HCT116 (cell line): ENCODE results near the gene ANKHD1. TPM values are rescaled to one million over a fixed set of nuclear protein-coding genes. Genes with fewer than 3 reads are reported as not detected.

Experiments
- ATAC-seq: fragments of 200-7000 bp; cut with Tn5 transposase; 2 replicates; pipeline ENCODE4 v1.9.1; 2020; ENCODE audit warnings: mild to moderate bottlenecking, moderate library complexity
- BruUV-seq: library from RNA; stranded (reverse); fragments of 400-500 nt; replicated peaks from 2 replicates; lab custom pipeline; 2021; lab: Mats Ljungman, UMichigan
- CTCF ChIA-PET: fragments of 300-600 bp; sonication (Branson Sonifier 250); formaldehyde crosslinking; loops from one replicate; lab custom pipeline; 2021; ENCODE audit warnings: antibody characterized with exemption; lab: Charles Lee
- POLR2A ChIA-PET: fragments of 300-600, 350-600 bp; sonication (Branson Sonifier 250); formaldehyde crosslinking; loops from one replicate; lab custom pipeline; 2021; ENCODE audit warnings: antibody characterized with exemption; lab: Charles Lee
- RAD21 ChIA-PET, 2 experiments: fragments of 300-600 bp; sonication (Branson Sonifier 250); formaldehyde crosslinking; loops; one replicate each; lab custom pipeline; 2023; ENCODE audit warnings: low total read pairs in 2 of 2; ENCODE audit not compliant: uncharacterized antibody in 2 of 2, unreplicated experiment in 2 of 2, low non-redundant PET in 1 of 2; lab: Charles Lee
- DNase-seq: peaks from one replicate; pipeline ENCODE4 v3.0.0-alpha.2; 2010; ENCODE audit warnings: low read depth, low spot score
- H2AFZ ChIP-seq: fragments of 200-600 bp; shearing (Covaris generic), sonication (generic); 2 replicates; pipeline ENCODE4 v1.6.1; 2017; ENCODE audit warnings: low read depth, mixed run types, mixed read lengths, antibody characterized with exemption, low read length; ENCODE audit not compliant: poor library complexity, severe bottlenecking
- H3K27ac ChIP-seq: 2 replicates; pipeline ENCODE4 v1.5.1; 2012; ENCODE audit warnings: low read depth, low read length
- H3K27me3 ChIP-seq: fragments of 200-600 bp; sonication (generic); 2 replicates; pipeline ENCODE4 v1.6.1; 2016; ENCODE audit warnings: mixed run types, low read length, mixed read lengths; ENCODE audit not compliant: insufficient read depth
- H3K36me3 ChIP-seq, 2 experiments: fragments of 200-500 bp in 1 of 2; fragments of 200-600 bp in 1 of 2; sonication (Bioruptor generic) in 1 of 2; sonication (generic) in 1 of 2; 2 replicates each; pipeline versions ENCODE4 v1.5.1 to v1.6.1; 2014 to 2016; ENCODE audit warnings: low read length in 2 of 2, inconsistent platforms in 1 of 2, mixed read lengths in 1 of 2, mixed run types in 1 of 2; ENCODE audit not compliant: insufficient read depth in 2 of 2, control insufficient read depth in 1 of 2
- H3K4me1 ChIP-seq, 2 experiments: fragments of 200-600 bp in 1 of 2; sonication (generic) in 1 of 2; 2 replicates each; pipeline versions ENCODE4 v1.5.1 to v1.6.1; 2012 to 2017; ENCODE audit warnings: low read length in 2 of 2, inconsistent platforms in 1 of 2, mild to moderate bottlenecking in 1 of 2, mixed read lengths in 1 of 2, mixed run types in 1 of 2, moderate library complexity in 1 of 2; ENCODE audit not compliant: insufficient read depth in 2 of 2, control insufficient read depth in 1 of 2
- H3K4me2 ChIP-seq: fragments of 200-600 bp; sonication (generic); 2 replicates; pipeline ENCODE4 v1.6.1; 2017; ENCODE audit warnings: mixed run types, low read length, mixed read lengths
- H3K4me3 ChIP-seq, 2 experiments: fragments of 200-600 bp in 1 of 2; sonication (generic) in 1 of 2; replicated peaks in 1 of 2; 2 replicates each; pipeline ENCODE4 v1.5.1; 2011 to 2016; ENCODE audit warnings: low read length in 2 of 2, control low read depth in 1 of 2, low read depth in 1 of 2, mild to moderate bottlenecking in 1 of 2, mixed read lengths in 1 of 2, mixed run types in 1 of 2
- H3K79me2 ChIP-seq: fragments of 200-600 bp; sonication (generic); 2 replicates; pipeline ENCODE4 v1.6.1; 2017; ENCODE audit warnings: mild to moderate bottlenecking, mixed run types, low read length, moderate library complexity, mixed read lengths; ENCODE audit not compliant: insufficient read depth
- H3K9ac ChIP-seq: fragments of 200-600 bp; sonication (generic); 2 replicates; pipeline ENCODE4 v1.6.1; 2016; ENCODE audit warnings: low read length, mixed read lengths
- H3K9me2 ChIP-seq: fragments of 200-600 bp; sonication (generic), shearing (Covaris generic); 2 replicates; pipeline ENCODE4 v1.6.1; 2017; ENCODE audit warnings: mixed run types, mild to moderate bottlenecking, moderate library complexity; ENCODE audit not compliant: insufficient read depth
- H3K9me3 ChIP-seq, 2 experiments: fragments of 200-500 bp in 1 of 2; fragments of 200-600 bp in 1 of 2; sonication (Bioruptor generic) in 1 of 2; sonication (generic) in 1 of 2; 2 replicates each; pipeline ENCODE4 v1.6.1; 2014 to 2017; ENCODE audit warnings: low read length in 2 of 2, mixed read lengths in 2 of 2, inconsistent platforms in 1 of 2, low read depth in 1 of 2, mild to moderate bottlenecking in 1 of 2, mixed run types in 1 of 2, moderate library complexity in 1 of 2; ENCODE audit not compliant: control insufficient read depth in 1 of 2, insufficient read depth in 1 of 2
- H4K20me1 ChIP-seq: fragments of 200-600 bp; sonication (generic), shearing (Covaris generic); 2 replicates; pipeline ENCODE4 v1.6.1; 2017; ENCODE audit warnings: mixed run types, mild to moderate bottlenecking, moderate library complexity; ENCODE audit not compliant: insufficient read depth
- CEBPB ChIP-seq: IDR thresholded peaks from 2 replicates; pipeline ENCODE4 v1.6.1; 2012; ENCODE audit warnings: low read depth
- EGR1 ChIP-seq: IDR thresholded peaks from 2 replicates; pipeline ENCODE4 v1.6.1; 2012; ENCODE audit warnings: low read depth
- ELF1 ChIP-seq: IDR thresholded peaks from 2 replicates; pipeline ENCODE4 v1.6.1; 2012; ENCODE audit warnings: low read depth, borderline replicate concordance
- EZH2 ChIP-seq: fragments of 200-600 bp; sonication (generic); IDR thresholded peaks from 2 replicates; pipeline ENCODE4 v1.6.1; 2017; ENCODE audit warnings: antibody characterized with exemption, mixed run types
- EZH2phosphoT487 ChIP-seq: fragments of 200-600 bp; IDR thresholded peaks from 2 replicates; pipeline ENCODE4 v1.6.1; 2018; ENCODE audit warnings: antibody characterized with exemption, borderline replicate concordance
- FOSL1 ChIP-seq: IDR thresholded peaks from 2 replicates; pipeline ENCODE4 v1.6.1; 2012; ENCODE audit warnings: low read depth
- JUND ChIP-seq: IDR thresholded peaks from 2 replicates; pipeline ENCODE4 v1.6.1; 2012
- POLR2A ChIP-seq: IDR thresholded peaks from 2 replicates; pipeline ENCODE4 v1.7.0; 2011; ENCODE audit warnings: borderline replicate concordance; ENCODE audit not compliant: insufficient read depth, insufficient read length; ENCODE audit errors: extremely low read depth
- RAD21 ChIP-seq: IDR thresholded peaks from 2 replicates; pipeline ENCODE4 v1.6.1; 2012; ENCODE audit warnings: low read depth, mild to moderate bottlenecking
- SP1 ChIP-seq: IDR thresholded peaks from 2 replicates; pipeline ENCODE4 v1.6.1; 2012; ENCODE audit warnings: low read depth
- SRF ChIP-seq: IDR thresholded peaks from 2 replicates; pipeline ENCODE4 v1.6.1; 2012; ENCODE audit warnings: low read depth
- TCF7L2 ChIP-seq: IDR thresholded peaks from 2 replicates; pipeline ENCODE4 v1.7.0; 2011; ENCODE audit warnings: borderline replicate concordance, inconsistent platforms; ENCODE audit not compliant: insufficient read depth, insufficient read length; ENCODE audit errors: extremely low read depth
- YY1 ChIP-seq: IDR thresholded peaks from 2 replicates; pipeline ENCODE4 v1.6.1; 2011; ENCODE audit warnings: low read length, low read depth, moderate library complexity, mild to moderate bottlenecking; ENCODE audit not compliant: insufficient replicate concordance; ENCODE audit errors: extremely low read depth
- ZBTB33 ChIP-seq: IDR thresholded peaks from 2 replicates; pipeline ENCODE4 v1.6.1; 2011; ENCODE audit warnings: mild to moderate bottlenecking, low read length, moderate library complexity; ENCODE audit not compliant: insufficient replicate concordance; ENCODE audit errors: extremely low read depth
- ZNF274 ChIP-seq: fragments of 200-500 bp; sonication (Bioruptor generic); IDR thresholded peaks from 2 replicates; pipeline ENCODE4 v1.6.1; 2014; ENCODE audit warnings: mild to moderate bottlenecking, low read depth, low read length, inconsistent platforms
- intact Hi-C: fragments of 100-400 bp; cut with micrococcal nuclease; formaldehyde crosslinking; loops from 2 replicates; pipeline ENCODE4 v1.10.0; 2022
- total RNA-seq: library from RNA; stranded (reverse); gene quantifications from one replicate; pipeline ENCODE4 v1.2.1, GENCODE V29; 2021; ENCODE audit not compliant: unreplicated experiment
- TF ChIP-seq, protein P1 (sequence below): IDR thresholded peaks from 2 replicates; pipeline ENCODE4 v1.6.1; 2012

The ANKHD1 gene
- total RNA-seq, 1 experiment from 2014 or later, result 80.8 TPM

DNA sequence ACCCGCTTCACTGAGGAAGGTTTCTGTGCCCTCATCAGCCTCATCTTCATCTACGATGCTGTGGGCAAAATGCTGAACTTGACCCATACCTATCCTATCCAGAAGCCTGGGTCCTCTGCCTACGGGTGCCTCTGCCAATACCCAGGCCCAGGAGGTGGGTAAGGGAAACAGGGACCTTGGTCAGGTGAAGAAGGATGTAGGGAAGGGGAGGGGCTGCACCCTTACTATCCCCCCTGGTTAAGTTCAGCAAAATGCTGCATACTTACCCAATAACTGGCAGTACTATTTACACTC lies 37.2 kb upstream of the ANKHD1 start (continued):
- TF ChIP-seq RAD21, result no peak
- TF ChIP-seq, all 23 proteins: peak for 0

- DNase-seq (no peak), ATAC-seq (no peak)
- ChIA-PET POLR2A (interaction anchor here (1.3 kb wide), 1 partner anchor 19 kb away, joined by 4 read pairs; the partner anchor contains the start of gene HBEGF), RAD21 (no interaction called here), CTCF (interaction anchor here (1.1 to 2.6 kb wide), 3 partner anchors 8 to 122 kb away, joined by 3 to 28 read pairs (median 26); partner anchors contain the start of gene HBEGF)
- H3K4me2 ChIP-seq, result no peak overlapping the region
- H2AFZ ChIP-seq, result no peak overlapping the region
- H3K27ac ChIP-seq, result no peak overlapping the region
- H3K36me3 ChIP-seq, result no peaks in the 10 kb centered on the region
- H3K27me3 ChIP-seq, result no peaks in the 10 kb centered on the region
- H3K9me2 ChIP-seq, result no peaks in the 10 kb centered on the region
- no peak overlapping the region for H3K9ac ChIP-seq
- no peak overlapping the region for H3K4me3 ChIP-seq
- H3K4me1 ChIP-seq, result peaks cover 3 to 29% of the 10 kb centered on the region in 2 experiments; a peak in 3 of 4 replicates
- intact Hi-C loops, result no loop called here
- H3K79me2 ChIP-seq, result no peaks in the 10 kb centered on the region
- TF ChIP-seq JUND, result no peak
- TF ChIP-seq EZH2, result no peak
- no peak for TF ChIP-seq FOSL1
- TF ChIP-seq POLR2A, result no peak
- no peak for TF ChIP-seq SRF
- TF ChIP-seq ELF1, result no peak
- no peak for TF ChIP-seq SP1
- no peak for TF ChIP-seq CEBPB
- TF ChIP-seq, protein P1, sequence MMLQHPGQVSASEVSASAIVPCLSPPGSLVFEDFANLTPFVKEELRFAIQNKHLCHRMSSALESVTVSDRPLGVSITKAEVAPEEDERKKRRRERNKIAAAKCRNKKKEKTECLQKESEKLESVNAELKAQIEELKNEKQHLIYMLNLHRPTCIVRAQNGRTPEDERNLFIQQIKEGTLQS, result no peak
- no peak for TF ChIP-seq EZH2phosphoT487
- TF ChIP-seq TCF7L2, result no peak
- no peak for TF ChIP-seq RAD21
- no peak for TF ChIP-seq EGR1
- TF ChIP-seq ZNF274, result no peak
- no peak for TF ChIP-seq ZBTB33
- no peak for TF ChIP-seq YY1
- H3K9me3 ChIP-seq, result no peaks in the 10 kb centered on the region
- H4K20me1 ChIP-seq, result no peaks in the 10 kb centered on the region
- BruUV-seq, result no TSS peak
Measured at GRCh38 chr5:140365282-140365681, 36.4 kb upstream of the ANKHD1 start.
